NCI-H446 (cell line): ENCODE measurements around the gene CD248.
"Not testable (repeated sequence)": the region's sequence is repeated elsewhere in the genome, so short reads cannot be mapped to it uniquely, and the experiment has no call there.

Experiments used
- DNase-seq, 2 experiments: peaks; one replicate each; lab custom pipeline; 2025; lab: John Stamatoyannopoulos, UW

Gene CD248

DNA sequence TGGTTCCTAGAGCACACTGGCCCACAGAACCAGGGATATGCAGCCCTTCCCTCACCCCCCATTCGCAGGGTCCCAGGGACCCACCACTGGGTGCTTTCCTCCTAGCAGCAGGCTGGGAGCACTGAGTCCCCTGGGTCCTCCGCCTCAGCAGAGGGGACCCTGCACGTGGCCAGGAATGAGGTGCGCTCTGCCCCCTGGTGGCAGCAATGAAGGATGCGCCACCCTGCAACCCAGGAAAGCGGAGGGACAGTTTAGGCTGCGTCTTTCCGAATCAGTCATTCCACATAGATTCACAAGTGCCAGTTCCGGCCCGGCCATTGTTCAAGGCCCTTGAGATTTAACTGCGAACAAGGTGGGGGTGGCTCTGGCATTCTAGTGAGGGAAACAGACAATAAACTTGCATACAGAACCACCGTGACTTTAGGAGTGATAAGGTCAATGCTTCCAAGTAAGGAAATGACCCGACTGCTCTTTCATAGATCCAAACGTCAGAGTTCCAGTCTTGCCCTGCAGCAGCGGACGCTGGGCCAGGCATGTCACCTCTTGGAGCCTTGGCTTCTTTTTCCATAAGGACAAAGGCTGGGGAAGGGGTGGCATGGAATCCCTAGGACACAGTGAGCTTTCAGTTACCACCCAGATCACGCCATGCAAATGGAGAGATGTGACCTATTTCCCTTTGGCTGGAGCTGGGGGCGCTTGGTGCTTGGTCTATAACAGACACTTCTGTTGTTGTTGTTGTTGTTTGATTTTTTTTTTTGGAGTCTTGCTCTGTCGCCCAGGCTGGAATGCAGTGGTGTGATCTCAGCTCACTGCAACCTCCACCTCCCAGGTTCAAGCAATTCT, 11.7 kb upstream of the CD248 start:
- DNase-seq: peak; percentile 38 to 77

DNA sequence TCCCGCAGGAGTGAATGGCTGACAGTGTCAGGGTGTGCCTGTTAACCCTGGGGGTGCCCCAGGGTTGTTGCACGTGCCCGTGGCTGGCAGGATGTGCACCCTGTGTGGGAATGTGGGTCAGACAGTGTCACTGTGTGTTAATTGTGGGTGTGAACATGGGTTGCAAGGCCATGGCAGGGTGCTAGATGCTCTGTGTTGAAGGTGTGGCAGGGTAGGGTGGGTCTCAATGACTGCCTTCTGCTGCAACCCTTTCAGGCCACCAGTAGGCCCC, 11.1 kb upstream of the CD248 start:
- DNase-seq: no peak

DNA sequence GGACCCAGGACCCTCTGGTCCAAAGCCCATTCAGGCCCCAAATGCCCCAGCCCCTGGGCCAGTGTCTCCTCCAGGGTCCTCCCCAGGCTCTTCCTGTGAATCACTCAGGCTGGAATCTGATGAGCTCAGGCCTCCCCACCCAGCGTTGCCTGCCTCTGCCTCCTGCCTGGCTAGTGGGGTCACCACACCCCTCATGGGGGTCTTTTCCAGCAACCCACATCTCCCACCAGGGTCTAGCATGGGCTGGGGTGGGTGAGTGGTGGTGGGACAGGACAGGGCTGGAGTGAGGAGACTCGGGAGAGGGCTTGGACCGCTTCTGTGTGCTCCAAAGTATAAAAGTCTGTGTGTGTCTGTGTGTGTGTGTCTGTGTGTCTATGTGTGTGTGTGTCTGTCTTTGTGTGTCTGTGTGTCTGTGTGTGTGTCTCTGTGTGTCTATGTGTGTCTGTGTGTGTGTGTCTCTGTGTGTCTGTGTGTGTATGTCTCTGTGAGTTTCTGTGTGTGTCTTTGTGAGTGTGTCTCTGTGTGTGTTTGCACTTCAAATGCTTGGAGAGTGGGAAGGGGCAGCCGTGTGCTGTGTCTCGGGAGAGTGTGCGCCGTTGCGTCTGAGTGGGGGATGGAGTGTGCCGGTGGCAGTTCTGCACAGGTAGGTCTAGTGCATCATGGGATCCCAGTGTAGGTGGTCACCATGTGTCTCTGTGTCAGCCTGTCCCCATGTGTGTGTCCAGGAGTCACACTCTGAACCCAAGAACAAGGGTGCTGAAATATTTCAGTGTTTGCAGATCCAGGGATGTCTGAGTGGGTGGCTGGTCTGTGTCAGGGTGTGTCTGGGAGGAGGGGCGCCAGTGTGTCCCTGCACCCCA, 10.6 kb upstream of the CD248 start:
- DNase-seq: no peak

DNA sequence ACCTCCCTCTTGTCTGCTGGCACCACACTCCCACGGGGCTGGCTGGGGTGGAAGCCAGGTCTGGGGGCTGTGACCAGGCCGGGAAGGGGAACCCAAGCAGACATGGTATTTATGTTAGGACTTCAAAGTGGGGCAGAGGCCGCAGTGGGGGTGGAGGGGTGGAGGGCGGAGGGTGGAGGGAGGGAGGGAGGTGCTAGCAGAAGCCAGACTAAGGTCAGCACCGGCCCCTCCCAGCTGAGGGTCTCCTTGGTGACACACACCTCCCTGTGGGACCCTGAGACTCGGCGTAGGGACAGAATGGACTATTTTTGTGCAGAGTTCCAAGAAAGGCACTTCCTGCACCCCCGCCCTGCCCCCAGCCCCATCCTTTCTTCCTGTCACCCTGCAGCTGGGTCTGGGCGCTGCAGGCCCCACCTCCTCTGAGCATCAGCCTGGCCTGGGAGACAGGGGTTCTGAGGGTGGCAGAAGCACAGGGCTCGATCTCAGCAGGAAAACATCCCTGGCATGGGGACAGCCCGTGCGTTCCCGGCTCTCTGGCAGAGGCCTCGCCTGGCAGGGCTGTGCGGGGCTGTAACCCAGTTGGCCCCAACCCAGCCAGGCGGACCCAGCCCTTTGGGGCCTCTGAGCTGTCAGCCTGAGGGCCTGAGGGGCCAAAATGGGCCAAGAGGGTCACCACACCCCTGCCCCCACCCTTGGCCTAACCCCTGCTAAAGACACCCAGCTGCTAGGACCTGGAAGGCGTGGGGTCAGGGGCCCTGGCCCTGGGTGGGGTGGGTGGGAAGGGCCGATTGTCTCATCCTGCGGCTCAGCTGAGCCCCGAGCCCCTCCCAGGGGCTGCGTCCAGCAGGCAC, 9.6 kb upstream of the CD248 start:
- DNase-seq: peak in 1 of 2 experiments; percentile 33

- no peak for DNase-seq
Measured at GRCh38 chr11:66325263-66325671, 8.4 kb upstream of the CD248 start.

DNA sequence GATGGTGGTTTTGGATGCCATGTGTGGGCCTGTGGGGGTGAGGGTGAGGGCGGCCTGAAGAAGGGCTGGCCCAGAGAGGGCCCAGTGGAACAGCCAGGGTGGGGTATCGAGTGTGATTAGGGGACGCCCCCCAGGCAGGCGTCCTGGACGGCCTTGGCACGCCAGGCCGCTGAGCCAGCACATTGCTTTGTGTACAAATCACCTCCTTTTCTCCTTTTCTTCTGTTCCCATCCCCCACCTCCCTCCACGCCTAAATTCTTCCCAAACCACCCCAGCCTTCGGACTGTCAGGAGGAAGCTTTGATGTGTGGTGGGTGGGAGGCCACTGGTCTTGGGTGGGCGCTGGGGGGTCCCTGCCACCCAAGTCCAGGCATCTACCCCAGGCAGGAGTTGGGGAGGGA, 7.8 kb upstream of the CD248 start:
- no peak for DNase-seq

DNA sequence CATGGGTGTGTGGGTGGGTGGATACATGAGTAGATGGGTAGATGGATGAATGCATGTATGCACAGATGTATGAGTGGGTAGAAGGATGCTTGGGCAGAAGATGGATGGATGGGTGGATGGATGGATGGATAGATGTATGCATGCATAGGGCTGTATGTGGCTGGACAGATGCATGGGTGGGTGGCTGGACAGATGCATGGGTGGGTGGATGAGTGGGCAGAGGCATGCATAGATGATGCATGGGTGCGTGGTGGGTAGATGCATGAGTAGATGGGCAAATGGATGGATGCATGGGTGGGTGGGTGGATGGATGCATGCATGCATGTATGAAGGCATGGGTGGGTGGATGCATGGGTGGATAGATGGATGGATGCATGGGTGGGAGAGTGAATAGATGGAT, 6.8 kb upstream of the CD248 start:
- no peak for DNase-seq

GRCh38 chr11:66322732-66323427, 6.0 kb upstream of the CD248 start:
- no peak for DNase-seq

DNA sequence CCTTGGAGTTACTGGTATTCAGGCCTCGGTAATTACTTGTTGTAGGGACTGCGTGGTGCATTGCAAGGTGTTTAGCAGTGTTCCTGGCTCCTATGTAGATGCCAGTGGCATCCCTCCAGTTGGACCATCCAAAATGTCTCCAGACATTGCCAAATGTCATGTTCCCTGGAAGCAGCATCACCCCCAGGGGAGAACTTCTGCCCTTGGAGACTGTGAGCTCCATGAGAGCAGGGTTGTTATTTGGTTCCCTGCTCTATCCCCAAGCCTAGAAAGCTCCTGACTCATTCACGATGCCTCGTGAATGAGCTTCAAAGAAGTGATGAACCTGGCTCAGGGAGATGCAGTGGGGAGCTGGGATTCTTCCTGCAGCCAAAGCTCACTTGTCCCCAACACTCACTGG, 4.8 kb upstream of the CD248 start:
- peak in 1 of 2 experiments; percentile 19 for DNase-seq

DNA sequence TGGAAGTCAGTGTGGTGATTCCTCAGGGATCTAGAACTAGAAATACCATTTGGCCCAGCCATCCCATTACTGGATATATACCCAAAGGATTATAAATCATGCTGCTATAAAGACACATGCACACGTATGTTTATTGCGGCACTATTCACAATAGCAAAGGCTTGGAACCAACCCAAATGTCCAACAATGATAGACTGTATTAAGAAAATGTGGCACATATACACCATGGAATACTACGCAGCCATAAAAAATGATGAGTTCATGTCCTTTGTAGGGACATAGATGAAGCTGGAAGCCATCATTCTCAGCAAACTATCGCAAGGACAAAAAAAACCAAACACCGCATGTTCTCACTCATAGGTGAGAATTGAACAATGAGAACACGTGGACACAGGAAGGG, 3.9 kb upstream of the CD248 start:
- not testable (repeated sequence) for DNase-seq

- not testable (repeated sequence) for DNase-seq
Measured at GRCh38 chr11:66320289-66320688, 3.4 kb upstream of the CD248 start.

DNA sequence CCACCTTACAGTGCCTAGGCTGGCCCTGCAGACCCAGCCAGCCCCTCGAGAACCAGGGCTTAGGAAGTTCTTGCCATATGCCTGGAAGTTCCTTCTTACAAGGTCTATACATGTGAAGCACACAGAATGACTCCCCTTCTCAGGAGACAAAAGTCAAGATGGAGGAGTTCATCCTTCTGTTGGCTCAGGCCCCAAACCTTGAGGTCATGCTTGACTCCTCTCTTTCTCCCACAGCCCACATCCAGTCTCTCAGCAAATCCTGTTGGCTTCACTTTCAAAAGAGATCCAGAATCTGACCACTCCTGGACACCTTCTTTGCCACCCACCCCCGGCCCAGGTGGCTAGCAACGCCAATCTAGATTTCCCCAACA, 1.7 kb upstream of the CD248 start:
- no peak for DNase-seq

DNA sequence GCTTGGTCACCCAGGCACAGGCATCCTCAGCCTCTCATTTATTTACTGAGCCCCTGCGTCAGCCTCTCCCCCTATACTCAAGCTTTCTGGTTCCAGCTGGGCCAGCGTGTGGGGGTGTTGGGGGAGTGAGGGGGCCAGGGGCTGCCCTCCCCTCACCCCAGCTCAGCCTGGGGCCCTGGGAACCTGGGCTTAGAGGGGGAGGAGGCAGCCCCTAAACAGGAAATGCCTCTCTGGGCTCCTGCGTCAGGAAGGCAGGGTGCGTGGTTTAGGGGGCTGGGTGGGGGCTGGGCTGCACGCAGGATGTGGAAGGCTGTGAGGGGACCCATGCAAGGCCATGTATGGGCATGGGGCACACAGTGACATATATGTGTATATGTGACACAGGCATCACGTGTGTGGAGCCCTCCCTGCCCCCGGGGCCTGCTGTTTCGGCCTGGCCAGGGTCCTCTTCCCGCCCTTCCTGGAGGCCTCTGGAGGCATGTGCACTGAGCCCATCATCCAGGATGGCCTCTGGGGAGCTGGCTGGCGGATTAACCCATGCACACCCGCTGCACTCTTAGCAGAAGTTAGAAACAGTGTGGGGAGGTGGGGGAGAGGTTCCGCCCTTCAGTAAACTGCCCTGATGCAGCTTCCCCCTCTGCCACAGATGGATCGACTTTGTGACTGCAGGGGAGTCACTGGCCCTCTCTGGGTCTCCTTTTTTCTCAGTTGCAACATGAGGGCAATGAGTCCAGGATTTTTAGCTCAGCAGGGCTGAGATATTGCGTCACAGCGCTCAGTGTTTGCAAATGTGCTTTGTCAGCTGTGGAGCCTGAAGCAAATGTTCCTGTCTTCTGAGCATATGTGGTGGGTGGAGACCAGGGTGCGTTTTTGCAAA, 1.1 kb upstream of the CD248 start:
- no peak for DNase-seq

DNA sequence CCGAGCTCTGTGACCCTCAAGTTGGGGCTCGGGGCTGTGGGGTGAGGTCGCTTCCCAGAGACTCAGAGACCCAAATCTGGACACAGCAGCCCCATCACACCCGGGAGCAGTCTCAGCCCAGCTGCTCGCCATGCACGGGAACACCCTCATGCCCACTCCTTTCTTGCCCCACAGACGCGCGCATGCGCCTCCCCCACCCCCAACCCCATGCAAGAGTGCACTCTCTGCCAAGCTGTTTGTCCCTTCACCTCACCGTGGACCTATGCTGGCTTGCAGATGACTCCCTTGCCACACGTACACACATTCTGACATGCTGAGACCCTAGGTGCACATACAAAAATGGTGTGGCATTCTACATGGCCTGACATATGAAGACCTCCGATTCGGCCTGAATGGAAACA, 478 bp upstream of the CD248 start:
- DNase-seq: no peak

GRCh38 chr11:66315921-66316811, 678 bp downstream of the CD248 start:
- no peak for DNase-seq

DNA sequence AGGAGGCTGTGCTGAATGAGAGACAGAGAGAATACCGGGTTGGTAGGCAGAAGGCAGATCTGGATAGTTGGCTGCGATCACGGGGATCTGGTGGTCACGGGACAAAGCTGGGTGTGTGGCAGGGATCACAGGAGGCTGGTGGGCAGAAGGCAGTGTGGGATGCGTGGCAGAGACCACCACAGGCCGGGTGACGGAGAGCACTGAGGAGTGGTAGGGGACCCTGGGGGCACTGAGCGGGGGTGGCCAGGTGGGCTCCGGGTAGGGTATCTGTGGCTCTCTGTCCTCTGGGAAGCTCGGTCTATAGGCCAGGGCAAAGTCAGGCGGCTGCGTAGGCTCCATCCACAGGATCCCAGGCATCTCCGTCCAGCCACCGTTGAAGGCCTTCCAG, 1.4 kb downstream of the CD248 start:
- no peak for DNase-seq

DNA sequence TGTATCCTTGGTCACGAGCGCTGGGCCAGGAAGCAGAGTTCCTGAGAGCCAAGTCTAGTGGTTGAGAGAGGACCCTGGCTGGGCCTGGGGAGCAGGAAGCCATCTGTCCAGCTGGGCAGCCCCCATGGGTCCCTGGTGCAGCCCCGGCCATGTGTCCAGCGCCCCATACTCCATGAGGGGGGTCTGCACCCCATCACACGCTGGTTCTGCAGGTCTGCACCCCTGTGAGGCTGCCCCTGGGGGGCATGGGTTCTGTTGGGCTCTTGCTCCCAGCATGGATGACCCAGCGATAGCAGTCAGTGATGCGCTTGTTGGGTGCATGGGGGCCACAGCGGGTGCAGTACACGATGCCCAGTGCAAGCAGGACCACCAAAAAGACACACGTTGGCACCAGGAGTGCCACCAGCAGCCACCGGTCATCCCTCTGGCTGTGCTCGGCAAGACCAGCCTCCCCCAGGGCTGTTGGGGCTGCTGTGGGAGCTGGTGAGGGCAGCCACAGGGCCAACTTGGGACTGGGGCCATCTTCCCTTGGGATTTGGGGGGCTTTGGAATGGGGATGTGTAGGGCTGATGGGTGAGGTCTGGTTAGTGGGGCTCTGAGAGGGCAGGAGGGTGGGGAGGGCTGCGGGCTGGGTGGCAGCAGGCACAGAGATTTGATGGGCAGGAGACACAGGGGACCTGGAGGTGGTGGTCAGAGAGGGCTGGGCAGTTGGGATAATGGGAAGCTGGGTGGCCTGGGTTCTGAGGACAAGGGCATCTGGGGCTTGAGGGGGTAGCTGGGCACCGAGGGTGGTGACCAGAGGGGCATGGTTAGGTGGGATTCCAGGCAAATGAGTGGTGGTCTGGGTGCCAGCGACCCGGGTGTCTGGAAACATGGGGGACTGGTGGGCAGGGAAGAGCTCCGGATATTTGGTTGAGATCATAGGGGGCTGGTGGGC, 2.0 kb downstream of the CD248 start:
- no peak for DNase-seq

DNA sequence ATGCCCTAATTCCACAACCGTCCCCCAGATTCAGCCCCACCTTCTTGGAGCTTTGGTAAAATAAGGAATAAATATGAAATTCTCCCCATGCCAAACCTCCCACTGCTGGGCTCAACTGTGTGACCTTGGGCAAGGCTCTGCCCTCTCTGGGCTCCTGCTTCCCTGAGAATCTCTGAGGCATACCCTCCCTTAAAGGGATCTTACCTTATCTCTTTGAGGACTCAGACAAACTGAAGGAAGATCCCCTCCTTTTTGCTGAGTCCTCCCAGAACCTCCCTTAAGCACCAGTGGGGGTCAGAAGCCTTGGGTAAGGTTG, 2.7 kb downstream of the CD248 start:
- no peak for DNase-seq
